GM19240 (cell line): ENCODE data around the gene KIF24.
"Not testable (repeated sequence)": the region's sequence is repeated elsewhere in the genome, so short reads cannot be mapped to it uniquely, and the experiment has no call there.

Source experiments
- DNase-seq: peaks from one replicate; pipeline ENCODE4 v3.0.0; 2011; ENCODE audit warnings: low spot score; ENCODE audit not compliant: insufficient read length

Gene KIF24

GRCh38 chr9:34331196-34331595 is 2.1 kb upstream of the KIF24 start:
- no peak for DNase-seq

DNA sequence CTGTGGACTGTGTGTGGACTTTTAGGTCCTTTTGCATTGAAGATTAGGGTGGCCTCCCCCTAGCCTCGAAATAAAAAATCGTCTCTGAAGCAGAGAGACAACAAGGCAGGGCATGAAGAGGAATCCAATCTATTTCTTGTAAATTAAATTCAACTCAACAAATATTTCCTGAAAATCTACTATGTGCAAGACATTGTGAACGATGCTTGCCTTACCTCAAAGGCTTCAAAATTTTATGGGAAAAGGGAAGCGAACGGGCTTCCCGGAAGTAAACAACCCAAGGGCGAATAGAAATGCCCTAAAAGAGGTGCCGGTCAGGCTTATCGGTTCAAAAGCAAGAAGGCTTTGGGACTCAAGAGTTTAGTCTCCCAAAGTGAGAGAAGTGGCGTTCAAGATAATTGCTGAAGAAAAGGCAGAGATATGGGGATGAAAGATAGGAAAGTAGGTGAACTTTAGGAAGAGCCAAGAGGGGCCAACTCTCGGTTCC is 525 bp downstream of the KIF24 start:
- DNase-seq: no peak

GRCh38 chr9:34326690-34327089 is 2.4 kb downstream of the KIF24 start:
- no peak for DNase-seq

- no peak for DNase-seq
These were observed 6.0 kb downstream of the KIF24 start for GRCh38 chr9:34322899-34323591.

- DNase-seq: no peak
These were observed 7.6 kb downstream of the KIF24 start for GRCh38 chr9:34321451-34321850.

DNA sequence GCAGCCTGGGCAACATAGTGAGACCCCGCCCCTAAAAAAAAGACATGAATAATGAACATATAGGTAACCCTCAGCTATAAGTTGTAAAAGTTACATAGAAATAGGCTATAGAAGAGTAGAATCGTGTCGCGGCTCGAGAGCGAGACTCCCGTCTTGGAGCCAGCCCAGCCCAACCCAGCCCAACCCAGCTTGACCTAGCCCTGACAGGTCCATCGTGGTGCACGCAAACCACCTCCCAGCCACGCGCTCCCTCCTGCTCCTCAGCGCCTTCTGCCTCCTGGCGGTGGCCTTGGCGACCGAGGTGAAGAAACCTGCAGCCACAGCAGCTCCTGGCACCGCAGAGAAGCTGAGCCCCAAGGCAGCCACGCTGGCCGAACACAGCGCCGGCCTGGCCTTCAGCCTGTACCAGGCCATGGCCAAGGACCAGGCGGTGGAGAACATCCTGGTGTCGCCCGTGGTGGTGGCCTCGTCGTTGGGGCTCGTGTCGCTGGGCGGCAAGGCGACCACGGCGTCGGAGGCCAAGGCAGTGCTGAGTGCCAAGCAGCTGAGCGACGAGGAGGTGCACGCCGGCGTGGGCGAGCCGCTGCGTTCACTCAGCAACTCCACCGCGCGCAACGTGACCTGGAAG is 10.8 kb downstream of the KIF24 start:
- DNase-seq: no peak

- DNase-seq: no peak
These were observed 11.6 kb downstream of the KIF24 start for GRCh38 chr9:34317436-34317835.

DNA sequence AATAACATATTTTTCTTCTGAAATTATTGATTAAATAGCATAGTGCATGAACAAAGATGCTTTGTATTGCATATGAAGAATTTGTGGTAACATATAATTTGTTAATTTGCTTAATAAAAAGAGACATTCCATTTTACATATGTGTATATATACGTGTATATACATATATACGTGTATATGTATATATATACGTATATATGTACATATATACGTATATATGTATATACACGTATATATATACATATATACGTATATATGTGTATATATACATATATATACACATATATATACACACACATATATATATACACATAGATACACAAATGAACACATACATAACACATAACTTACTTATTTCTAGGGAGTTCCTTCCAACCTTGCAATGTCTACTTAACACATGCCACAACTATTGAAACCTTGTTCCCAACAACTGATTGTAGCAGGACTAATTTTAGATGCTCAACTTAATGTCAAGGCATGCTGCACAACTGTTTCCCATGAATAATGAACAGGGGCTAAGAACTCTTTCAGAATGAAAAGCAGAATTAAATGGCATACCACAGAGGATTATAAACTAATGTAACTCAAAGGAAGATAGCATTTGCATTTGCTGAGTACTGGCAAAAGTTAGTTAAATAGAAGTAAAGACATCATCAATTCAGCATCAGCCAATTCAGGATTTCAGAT is 17.4 kb downstream of the KIF24 start:
- DNase-seq: no peak

DNA sequence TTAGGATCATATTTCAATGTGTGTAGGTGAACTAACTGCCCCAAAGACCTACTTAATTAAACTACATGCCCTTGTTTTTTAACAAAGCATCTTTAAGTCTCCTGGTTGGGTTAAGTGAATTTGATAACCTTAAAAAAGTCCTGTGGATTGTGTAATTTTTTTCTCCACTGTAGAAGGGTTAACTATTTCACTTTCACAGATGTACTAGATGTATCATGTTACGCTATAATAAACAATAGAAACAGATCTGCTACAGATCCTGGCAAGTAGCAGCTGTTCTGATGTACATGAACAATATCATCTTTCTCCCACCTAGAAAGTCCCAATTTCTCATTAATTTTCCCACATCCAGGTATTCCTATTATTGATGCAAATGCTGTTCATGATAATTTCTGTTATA is 18.9 kb downstream of the KIF24 start:
- no peak for DNase-seq

- DNase-seq: not testable (repeated sequence)
These were observed 20.8 kb downstream of the KIF24 start for GRCh38 chr9:34308316-34308715.

- DNase-seq: not testable (repeated sequence)
These were observed 28.0 kb downstream of the KIF24 start for GRCh38 chr9:34301064-34301463.

DNA sequence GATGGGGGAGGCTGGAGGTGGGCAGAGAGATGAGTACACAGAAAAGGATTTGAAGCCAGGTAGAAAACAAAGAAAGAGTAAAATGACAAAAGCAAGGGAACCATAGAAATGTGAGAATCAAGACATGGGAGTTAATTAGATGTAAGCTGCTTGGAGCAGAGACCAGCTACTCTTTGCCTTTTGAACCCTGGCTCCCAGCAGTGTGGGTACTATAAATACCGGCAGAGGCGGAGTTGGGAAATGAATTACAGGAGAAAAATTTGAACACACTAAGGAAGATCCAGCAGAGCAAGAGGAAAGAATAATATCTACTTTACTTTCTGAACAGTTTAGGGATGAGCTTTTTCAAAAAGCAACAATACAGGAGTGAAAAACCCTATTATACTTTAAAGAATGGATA is 36.5 kb downstream of the KIF24 start:
- no peak for DNase-seq

DNA sequence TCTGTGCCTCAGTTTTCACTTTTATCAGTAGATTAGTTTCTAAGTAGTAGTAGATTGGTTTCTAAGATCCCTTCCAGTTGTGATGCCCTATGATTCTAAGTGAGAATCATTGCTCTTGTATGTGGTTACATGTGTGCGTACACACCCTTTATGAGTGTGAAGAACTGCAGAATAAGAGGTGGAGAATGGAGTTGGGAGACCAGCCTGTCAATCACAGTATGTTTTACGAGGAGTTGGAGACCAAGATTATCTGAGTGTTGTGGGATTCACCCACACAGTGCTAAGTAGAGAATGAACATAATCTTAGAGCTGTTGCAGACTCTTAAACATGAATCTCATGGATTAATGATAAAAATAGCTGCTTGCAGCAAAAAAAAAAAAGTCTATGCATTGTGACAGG is 37.6 kb downstream of the KIF24 start:
- no peak for DNase-seq

- DNase-seq: no peak
These were observed 38.0 kb downstream of the KIF24 start for GRCh38 chr9:34291023-34291422.

DNA sequence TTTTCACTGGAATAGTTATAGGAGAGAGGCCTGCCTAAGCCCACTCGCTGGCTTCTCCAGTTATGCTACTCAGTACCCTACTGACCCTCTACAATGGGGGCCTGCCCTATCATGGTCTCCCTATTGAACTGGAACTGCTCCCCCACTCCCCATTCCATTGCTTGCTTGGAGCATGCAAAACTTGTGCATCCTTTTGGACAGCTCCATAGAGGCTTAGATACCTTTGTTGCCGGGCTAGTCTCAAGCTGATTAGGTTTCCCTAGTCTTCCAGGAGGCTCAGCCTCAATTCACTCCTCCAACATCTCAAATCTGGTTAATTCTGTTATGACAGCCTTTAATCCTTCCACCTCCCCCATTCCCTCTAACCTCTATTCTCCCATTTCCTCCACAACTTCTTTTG is 39.9 kb downstream of the KIF24 start:
- no peak for DNase-seq

- DNase-seq: no peak
These were observed 47.0 kb downstream of the KIF24 start for GRCh38 chr9:34282096-34282495.

DNA sequence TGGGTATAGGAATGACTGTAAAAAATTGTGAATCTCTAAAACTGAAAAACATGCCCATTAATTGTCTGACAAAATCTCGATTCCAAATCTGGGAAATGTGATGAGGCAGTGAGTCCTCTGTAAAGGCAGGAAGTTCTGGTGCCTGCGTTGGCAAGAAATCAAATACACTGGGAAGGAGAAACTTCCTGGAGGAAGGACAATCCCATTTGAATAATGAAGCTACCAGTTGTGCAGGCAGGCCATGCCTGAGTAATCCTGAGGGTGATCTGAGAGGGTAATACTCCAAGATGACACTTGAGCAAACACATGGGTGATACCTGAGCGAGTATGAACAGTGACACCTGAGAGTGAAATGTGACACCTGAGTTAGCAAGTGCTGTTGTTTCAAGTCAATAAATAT is 49.7 kb downstream of the KIF24 start:
- no peak for DNase-seq
